ENCODE data around the gene DUSP8. TPM values are rescaled to one million over a fixed set of nuclear protein-coding genes. Genes with fewer than 3 reads are reported as not detected.
"Not testable (repeated sequence)": the region's sequence is repeated elsewhere in the genome, so short reads cannot be mapped to it uniquely, and the experiment has no call there.

The DUSP8 gene
- total and polyA plus RNA-seq, 7 donors, result 0.66 to 12.7 (median 4.4) TPM

DNA sequence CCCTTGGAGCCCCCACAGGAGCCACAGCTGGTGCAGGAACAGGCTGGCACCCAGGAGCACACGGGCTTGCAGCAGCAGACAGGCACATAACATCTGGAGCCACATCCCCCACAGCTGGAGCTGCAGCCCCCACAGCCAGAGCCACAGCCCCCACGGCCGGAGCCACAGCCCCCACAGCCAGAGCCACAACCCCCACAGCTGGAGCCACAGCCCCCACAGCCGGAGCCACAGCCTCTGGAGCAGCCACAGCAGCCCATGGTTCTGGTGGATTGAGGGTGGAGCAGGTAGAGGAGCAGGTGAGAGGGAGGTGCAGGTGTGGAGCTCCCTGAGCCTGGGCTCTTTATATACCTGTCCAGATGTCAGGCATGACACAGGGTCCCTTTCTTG is 25.9 kb upstream of the DUSP8 start, which contains the start of gene KRTAP5-2:
KRTAP5-2 (minus strand) TSS at position 301 of the 387 bp plus-strand sequence; CDS start at position 257, 44 bp downstream.
- Histone ChIP-seq H3K9me3 (no peaks in the 10 kb centered on the region), H3K36me3 (no peaks in the 10 kb centered on the region), H3K4me1 (no peaks in the 10 kb centered on the region), H3K27ac (no peak within 1 kb of the TSS), H3K27me3 (peaks cover 0 to 36% (median 0%) of the 10 kb centered on the region in 3 donors), H3K4me3 (no peak within 1 kb of the TSS)
- WGBS, 2 donors, result 56 to 69% methylated on average over 4 of the region's 4 CpGs
- peak; percentile 27 for DNase-seq
- intact Hi-C loops (cut with DNase I), result no loop called here
- TF ChIP-seq EP300 (IDR thresholded peaks at IDR 0.05) (no peak), POLR2A (IDR thresholded peaks at IDR 0.05) (no peak), POLR2AphosphoS5 (IDR thresholded peaks at IDR 0.05) (no peak)
- TF ChIP-seq, protein P1, sequence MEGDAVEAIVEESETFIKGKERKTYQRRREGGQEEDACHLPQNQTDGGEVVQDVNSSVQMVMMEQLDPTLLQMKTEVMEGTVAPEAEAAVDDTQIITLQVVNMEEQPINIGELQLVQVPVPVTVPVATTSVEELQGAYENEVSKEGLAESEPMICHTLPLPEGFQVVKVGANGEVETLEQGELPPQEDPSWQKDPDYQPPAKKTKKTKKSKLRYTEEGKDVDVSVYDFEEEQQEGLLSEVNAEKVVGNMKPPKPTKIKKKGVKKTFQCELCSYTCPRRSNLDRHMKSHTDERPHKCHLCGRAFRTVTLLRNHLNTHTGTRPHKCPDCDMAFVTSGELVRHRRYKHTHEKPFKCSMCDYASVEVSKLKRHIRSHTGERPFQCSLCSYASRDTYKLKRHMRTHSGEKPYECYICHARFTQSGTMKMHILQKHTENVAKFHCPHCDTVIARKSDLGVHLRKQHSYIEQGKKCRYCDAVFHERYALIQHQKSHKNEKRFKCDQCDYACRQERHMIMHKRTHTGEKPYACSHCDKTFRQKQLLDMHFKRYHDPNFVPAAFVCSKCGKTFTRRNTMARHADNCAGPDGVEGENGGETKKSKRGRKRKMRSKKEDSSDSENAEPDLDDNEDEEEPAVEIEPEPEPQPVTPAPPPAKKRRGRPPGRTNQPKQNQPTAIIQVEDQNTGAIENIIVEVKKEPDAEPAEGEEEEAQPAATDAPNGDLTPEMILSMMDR (IDR thresholded peaks at IDR 0.05), result no peak

DNA sequence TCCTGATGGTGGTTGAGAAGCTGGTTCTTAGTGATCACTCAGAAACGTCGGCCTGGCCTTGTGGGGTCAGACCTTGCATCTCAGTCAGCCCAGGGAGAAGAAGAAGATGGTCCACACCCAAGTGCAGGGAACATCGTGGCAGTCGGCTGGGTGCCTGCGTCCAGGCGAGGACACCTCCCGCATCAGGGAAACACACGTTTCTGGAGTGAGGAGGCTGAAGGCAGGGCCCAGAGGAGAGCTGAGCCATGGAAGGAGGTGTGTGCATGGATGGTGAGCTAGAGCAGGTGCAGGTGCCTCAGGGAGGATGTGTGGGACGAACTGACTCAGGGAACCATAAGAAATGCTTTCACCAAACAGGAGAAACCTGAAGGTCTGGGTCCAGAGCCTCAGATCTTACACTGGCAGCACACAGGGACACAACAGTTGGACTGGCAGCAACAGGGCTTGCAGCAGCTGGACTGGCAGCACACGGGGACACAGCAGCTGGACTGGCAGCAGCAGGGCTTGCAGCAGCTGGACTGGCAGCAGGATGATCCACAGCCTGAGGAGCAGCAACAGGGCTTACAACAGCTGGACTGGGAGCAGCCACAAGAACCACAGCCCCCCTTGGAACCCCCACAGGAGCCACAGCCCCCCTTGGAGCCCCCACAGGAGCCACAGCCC is 25.4 kb upstream of the DUSP8 start:
- H3K9me3 ChIP-seq, result no peaks in the 10 kb centered on the region
- H3K4me3 ChIP-seq, result no peak overlapping the region
- peaks cover 0 to 36% (median 0%) of the 10 kb centered on the region in 3 donors for H3K27me3 ChIP-seq
- peak; percentile 18 for DNase-seq
- H3K36me3 ChIP-seq, result no peaks in the 10 kb centered on the region
- TF ChIP-seq POLR2AphosphoS5 (IDR thresholded peaks at IDR 0.05), result no peak
- no peak for TF ChIP-seq EP300 (IDR thresholded peaks at IDR 0.05)
- TF ChIP-seq, protein P1 (IDR thresholded peaks at IDR 0.05), result no peak
- no peak for TF ChIP-seq POLR2A (IDR thresholded peaks at IDR 0.05)
- intact Hi-C loops (cut with DNase I), result no loop called here
- no peaks in the 10 kb centered on the region for H3K4me1 ChIP-seq
- 71 to 84% methylated on average over 10 of the region's 10 CpGs for WGBS, 2 donors
- no peak overlapping the region for H3K27ac ChIP-seq

DNA sequence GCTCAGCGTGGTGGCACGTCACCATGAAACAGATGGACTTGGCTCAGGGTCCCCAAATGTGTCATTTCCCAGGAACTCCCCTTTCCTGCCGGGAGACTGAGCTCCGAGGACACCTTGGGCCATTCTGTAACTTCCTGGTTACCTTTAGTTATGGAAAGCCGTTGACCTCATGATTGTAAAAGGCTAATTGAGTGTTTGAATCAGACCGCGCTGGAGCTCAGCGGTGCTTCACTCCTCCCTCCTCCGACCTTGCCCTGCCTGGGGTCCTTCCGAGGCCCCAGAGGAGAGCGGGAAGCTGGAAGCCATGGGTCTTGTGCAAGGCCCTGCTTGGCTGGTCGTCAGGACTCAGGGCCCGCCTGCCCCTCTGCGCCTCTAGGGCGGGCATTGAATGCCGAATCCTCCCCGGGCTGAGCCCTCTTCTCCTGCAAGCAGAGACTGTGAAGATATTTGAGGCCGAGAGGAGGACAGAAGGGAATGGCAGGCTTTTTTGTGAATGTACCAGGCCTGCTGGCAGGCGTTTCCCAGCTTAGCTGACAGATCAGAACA is 24.6 kb upstream of the DUSP8 start:
- peaks cover 0 to 36% (median 0%) of the 10 kb centered on the region in 3 donors for H3K27me3 ChIP-seq
- H3K36me3 ChIP-seq; H3K4me3 ChIP-seq; intact Hi-C loops (cut with DNase I); H3K4me1 ChIP-seq; H3K27ac ChIP-seq; H3K9me3 ChIP-seq; DNase-seq: not testable (repeated sequence)
- 31 to 55% methylated on average over 19 of the region's 19 CpGs for WGBS, 2 donors

DNA sequence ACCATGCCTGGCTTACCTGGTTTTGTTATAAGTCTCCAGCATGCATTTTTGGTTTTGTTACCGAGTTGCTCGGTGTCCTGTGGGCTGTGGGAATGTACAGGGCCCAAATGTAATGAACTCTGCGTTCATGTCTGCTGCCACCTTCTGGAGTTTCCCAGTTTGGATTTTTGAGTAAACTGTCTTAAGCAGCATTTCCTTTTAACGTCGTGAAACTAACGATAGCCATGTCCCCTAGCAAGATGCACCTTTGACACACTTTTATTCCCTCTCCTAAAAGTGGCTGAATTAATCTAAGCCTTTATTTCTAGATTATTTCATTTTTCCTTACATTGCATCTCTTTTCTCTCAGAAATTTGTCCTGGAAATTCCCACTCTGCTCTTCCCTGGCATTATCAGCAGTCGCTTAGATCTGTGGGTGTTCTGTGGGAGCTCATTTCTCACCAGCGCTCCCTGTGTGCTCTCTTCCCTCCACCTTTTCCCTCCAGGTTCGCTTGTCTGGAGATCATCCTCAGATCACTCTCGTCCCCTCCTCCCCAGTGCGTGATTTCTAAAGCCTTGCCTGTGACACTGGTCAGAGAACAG is 24.0 kb upstream of the DUSP8 start:
- peaks cover 0 to 33% (median 0%) of the 10 kb centered on the region in 3 donors for H3K27me3 ChIP-seq
- H3K9me3 ChIP-seq; H3K4me1 ChIP-seq; intact Hi-C loops (cut with DNase I); H3K36me3 ChIP-seq; DNase-seq; H3K27ac ChIP-seq; H3K4me3 ChIP-seq: not testable (repeated sequence)
- WGBS, 2 donors, result 16 to 42% methylated on average over 11 of the region's 11 CpGs

DNA sequence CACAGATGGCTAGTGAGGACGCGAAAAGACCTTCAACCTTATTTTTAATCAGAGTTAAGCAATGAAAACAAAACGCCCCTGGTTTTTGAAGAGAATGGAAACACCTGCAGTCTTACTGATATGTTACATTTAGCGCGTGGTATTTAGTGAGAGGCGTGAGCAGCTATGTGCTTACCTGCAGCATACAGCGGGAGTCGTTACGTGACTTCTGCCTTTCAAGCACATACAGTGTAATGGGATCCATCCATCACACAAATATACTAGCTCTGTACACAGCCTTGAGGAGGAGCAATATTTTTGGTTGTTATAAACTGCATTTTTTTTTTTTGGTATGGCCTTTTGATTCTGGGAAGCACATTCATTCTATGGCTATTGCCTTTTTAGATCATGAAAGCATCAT is 20.6 kb upstream of the DUSP8 start:
- TF ChIP-seq POLR2AphosphoS5 (IDR thresholded peaks at IDR 0.05) (no peak), POLR2A (IDR thresholded peaks at IDR 0.05) (no peak), EP300 (IDR thresholded peaks at IDR 0.05) (no peak)
- TF ChIP-seq, protein P1 (IDR thresholded peaks at IDR 0.05), result no peak
- H3K36me3 ChIP-seq, result no peaks in the 10 kb centered on the region
- H3K27ac ChIP-seq, result no peak overlapping the region
- intact Hi-C loops (cut with DNase I), result no loop called here
- no peaks in the 10 kb centered on the region for H3K9me3 ChIP-seq
- H3K27me3 ChIP-seq, result peaks cover 0 to 28% (median 0%) of the 10 kb centered on the region in 3 donors
- H3K4me3 ChIP-seq, result no peak overlapping the region
- H3K4me1 ChIP-seq, result no peaks in the 10 kb centered on the region
- 83 to 87% methylated on average over 9 of the region's 9 CpGs for WGBS, 2 donors
- DNase-seq, result peak; percentile 3

Data from sigmoid colon (tissue), 7 donors.